Endometrial microvascular endothelial cells (primary cell): ENCODE data around the gene RAI1. TPM values are rescaled to one million over a fixed set of nuclear protein-coding genes. Genes with fewer than 3 reads are reported as not detected.

Experiments used
- in situ Hi-C: cut with HindIII; loops from 2 replicates; pipeline ENCODE4 v1.10.0; 2017; ENCODE audit warnings: low sequenced_read_pairs, low pct_unique_long_range_greater_than_20kb; ENCODE audit errors: inconsistent ontology term
- total RNA-seq: library from RNA; depleted of rRNA; stranded (reverse); fragments of >200 nt; gene quantifications from one replicate; pipeline ENCODE4 v1.2.3, GENCODE V29; 2015; ENCODE audit errors: inconsistent ontology term

The RAI1 gene
- total RNA-seq, 1 donor from 2014 or later: 14.3 TPM

DNA sequence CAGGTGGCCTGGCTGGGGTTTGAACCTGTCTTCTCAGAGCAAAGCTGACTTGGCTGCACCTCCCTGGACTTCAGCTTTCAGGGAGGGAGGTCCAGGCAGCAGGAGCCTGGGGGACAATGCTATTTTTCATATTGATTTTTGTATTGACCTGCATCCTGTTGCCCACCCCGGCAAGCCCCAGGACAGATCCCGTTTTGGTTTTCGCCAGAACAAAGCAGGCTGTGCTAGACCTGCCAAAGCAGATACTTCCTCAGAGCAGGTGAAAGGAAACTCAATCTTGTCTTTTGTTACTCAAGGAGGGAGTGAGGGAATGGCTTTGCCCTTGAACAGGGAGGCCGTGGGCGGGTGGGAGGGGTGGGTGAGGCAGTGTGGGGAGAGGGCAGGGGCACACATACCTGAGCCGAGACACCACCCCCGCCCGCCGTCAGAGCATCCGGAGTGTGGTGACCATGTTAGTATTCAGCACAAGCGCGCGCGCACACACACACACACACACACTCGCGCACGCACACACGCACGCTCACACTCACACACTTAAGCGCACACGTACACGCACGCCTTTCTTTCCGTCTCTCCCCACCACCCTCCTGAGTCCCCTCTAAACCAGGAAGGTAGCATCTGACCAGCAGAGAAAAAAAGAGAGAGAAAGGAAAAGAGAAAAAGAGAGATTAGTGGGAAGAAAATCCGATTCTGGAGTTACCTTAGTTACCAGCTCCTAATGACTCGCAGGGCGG lies 59.5 kb downstream of the RAI1 start:
- in situ Hi-C loops: no loop called here

DNA sequence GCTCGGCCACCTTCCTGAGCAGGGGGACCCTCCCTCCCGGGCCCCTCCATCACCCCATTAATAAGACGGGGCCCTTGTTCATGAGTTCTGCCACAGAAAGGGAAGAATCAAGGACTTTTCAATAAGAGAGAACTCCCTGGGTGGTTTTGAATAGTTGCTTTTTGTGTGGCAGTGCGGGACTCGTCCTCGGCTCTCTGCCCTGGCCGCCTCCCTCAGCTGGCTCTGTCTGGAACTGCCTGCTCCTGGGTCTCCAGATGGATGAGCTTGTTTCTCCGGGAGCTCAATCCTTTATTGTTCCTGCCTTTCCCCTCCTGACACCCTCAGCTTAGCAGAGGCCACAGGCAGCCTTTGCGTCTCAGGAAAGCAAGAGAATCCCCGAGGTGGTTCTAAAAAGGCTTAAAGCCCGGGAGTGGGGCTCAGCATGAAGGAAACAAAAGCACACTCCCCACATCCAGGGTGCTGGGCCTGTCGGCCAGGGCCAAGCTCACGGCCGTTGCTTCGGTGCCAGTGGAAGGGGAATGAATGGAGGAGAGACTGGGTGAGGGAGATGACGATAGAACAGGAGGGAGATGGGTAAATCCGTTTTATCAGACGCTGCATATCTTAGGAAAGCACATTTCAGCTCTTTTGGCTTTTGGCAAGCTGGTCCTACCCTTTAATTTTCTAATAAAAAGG lies 60.2 kb downstream of the RAI1 start:
- in situ Hi-C loops: no loop called here

DNA sequence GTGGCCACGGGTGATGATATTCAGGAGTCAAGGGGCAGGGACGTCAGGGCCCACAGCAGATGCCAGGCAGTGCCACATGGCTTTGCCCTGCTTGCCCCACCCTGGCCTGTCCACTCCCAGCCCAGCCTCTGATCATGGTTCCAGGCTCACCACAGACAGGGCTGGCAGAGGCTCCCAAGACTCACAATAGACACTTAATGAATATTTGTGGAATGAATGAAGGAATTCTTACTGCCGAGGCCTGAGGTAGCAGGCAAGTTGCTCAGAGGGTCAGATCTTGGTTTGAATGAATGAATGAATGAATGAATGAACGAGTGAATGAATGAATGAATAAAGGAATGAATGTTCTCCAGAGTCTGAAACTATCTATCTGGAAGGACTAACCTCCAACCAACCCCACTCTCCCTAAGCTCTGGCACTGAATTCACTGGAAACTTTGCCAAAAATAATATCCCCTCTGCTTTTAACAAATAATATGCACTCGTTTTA lies 60.9 kb downstream of the RAI1 start:
- in situ Hi-C loops: no loop called here

DNA sequence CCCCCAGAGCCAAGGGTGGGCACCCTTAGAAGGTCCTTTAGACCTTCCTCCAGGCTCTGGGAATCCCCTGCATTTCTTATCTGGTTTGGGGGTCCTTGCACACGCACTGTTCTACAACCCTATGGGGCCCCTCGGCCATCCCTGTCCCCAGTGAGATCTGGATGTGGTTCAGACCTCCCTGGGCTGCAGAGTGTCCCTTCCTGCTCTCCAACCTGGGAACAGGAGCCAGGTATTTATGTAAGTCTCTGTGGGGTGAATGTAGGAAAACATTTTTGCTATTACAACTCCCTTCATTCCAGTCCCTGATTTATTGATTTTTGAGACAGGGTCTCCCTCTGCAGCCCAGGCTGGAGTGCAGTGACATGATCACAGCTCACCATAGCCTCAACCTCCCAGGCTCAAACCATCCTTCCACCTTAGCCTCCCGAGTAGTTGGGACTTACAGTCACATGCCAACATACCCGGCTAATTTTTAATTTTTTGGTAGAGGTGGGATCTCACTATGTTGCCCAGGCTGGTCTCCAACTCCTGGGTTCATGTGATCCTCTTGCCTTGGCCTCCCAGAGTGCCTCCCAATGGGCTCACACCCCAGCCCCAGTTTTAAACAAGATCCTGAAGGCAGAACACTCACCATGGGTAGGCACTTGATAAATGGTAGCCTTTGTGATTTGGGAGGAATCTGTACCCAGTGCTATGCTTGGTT lies 61.6 kb downstream of the RAI1 start:
- in situ Hi-C loops: no loop called here

DNA sequence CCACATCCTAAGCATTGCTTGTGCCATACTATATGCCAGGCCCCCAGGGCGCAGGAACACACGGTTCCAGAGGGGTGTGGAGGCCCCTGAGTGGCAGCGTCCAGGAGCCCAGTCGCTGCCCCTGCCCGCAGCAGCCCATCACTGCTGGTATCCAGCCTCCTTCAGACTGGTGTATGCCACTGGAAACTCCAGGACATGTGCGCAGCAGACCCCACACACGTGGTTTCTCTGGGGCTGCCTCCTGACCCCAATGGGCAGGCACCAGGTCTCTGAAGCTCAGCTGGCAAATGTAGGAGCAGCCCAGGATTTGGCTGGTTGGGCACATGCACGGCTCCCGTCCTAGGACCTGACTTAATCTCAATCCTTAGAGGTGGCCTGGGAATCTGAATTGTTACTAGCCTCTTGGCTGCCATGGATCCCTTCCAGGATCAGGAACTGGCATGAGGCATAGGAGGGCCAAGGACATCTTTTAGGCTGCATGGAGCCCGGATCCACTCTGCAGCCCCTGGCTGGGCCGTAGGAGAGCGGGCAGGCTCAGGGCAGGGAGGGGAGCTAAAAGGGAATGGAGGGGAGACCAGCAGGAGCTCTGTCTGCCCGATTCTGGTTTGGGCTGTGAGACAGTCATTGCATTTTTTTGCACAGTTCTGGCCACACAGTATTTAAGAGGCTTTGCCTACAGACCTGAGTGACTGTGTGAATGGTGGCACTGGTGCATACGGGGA lies 62.3 kb downstream of the RAI1 start:
- in situ Hi-C loops: no loop called here

DNA sequence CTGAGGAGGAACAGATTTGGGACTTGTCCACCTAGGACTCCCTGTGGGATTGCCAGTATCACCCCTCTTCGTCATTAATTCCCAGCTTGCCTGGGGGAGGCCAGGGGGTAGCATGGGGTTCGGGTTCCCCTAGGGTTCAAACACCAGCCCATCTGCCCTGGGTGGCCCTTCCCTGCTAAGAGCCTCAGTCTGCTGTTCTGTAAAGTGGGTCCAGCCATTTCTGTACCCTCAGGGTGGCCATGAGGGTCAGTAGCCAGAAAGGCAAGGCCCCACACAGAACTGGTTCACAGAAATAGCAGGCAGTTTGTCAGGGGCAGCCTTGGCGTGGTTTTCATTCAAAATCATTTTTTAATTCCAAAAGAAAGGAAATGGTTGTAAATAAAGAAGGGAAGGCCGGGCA lies 62.9 kb downstream of the RAI1 start:
- in situ Hi-C loops: no loop called here

DNA sequence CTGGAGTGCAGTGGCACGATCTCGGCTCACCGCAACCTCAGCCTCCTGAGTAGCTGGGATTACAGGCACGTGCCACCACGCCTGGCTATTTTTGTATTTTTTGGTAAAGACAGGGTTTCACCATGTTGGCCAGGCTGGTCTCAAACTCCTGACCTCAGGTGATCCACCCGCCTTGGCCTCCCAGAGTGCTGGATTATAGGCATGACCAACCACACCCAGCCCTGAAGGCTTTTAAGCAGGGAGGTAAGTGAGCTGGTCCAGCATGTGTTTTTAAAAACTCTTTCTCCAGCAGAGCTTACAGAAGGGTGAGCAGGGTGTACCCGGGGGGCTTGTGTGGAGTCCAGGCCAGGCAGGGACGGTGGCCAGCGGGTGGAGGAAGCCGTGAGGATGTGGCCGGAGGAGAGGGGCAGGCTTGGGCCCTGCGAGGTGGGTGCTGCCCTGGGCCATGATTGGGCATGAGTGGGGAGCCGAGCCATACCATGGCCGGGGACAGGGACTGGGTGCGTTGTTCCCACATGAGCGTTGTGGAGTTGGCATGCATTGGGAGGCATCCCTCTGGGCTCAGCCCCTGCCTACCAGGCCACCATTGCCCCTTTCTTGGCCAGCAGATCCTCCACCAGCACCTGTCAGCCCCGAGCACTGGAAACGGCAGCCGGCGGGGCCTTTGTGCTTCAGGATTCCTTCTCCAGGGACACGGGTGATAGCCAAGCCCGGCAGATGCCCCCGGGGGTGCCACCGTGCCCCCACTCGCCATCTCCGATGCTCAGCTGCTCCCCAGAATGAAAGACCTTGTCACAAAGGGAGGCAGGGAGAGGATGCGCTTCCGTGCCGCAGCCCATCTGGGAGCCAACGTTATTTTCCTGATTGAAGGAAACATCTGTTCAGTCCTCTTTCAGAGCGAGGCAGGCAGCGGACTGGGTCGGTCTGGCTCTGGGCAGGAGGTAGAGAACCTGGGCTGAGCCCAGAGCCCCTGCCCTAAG lies 64.5 kb downstream of the RAI1 start:
- in situ Hi-C loops: no loop called here

DNA sequence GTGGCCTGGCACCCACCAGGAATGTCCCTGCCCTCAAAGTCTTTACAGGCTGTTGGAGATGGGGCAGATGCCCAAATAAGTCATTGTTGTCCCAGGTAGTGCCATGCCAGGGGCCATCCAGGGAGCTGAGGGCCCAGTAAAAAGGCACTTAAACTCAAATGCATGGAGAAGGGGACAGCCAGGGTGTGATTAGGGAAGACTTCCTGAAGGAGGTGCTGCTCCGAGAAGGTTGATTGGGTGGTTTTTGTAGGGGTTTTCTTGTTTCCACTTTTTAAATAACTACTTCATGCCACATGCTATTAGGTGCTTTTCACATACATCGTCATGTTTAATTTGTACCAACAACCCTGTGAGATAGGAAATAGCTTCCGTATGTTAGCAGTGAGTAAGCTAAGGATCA lies 66.9 kb downstream of the RAI1 start:
- in situ Hi-C loops: no loop called here

DNA sequence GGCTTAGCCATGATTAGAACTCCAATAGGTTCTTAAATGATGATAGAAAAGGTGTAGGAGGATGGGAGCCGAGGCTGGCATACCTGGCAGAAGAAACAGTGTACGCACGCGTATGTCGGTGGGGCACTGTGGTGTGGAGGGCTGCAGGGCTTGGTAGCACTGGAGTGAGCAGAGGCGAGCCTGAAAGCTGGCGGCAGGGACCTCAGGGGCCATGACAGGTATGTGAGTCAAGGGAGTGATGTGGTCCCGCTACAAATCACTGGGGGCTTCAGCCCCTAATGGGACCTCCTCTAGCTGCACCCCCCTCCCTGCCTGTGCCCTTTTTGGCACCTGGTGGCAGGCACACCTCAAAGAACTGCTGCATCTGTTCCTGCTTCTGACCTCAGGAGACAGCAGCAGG lies 67.3 kb downstream of the RAI1 start:
- in situ Hi-C loops: no loop called here

DNA sequence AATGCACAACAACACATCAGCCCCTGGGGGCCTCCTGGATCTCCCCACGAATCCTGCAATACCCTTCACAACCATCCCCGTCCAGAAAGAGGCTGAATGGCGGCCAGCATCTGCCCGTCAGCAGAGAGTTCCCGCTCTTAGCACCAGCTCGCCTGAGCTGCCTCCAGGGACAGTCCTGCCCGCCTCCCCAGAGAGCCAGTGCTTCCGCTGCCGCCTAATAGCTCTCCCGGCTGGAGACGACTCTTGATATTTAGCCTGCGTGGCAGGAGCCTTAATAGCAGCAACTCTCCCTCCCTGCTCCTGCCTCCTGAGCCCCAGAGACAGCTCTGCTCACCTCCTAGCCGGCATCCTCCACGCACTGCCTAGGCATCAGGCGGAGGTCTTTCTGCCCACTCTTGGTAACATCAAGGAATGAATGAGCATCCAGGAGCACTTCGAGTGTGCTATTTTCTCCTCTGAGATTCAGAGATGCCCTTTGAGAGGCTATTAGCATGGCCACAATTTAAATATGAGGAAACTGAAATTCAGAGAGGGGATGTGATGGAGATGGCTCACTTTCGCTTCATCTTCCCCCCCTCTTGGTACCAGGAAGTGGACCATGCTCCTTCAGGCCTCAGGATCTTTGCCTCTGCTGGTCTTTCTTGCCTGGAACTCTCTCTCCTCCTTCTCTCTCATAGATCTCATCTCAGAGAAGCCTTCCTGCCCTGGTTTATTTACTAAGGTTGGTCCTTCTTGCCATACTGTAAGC lies 67.9 kb downstream of the RAI1 start:
- in situ Hi-C loops: no loop called here

DNA sequence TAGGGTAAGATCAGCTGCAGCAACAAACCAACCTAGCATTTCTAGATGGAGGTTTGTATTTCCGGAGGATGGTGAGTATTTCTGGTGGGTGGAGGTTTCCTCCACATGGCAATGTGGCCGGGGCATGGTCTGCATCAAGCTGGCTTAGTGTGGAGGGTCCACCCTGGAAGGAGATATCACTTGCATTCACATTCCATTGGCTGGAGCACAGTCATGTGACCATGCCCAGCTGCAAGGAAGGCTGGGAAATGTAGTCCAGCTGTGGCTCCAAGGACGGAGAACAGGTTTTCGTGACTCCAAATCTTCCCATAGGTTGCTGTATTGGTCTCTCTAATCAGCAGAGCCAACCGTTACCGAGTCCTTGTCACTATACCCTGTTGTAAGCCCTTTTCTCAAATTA lies 68.7 kb downstream of the RAI1 start:
- in situ Hi-C loops: no loop called here

DNA sequence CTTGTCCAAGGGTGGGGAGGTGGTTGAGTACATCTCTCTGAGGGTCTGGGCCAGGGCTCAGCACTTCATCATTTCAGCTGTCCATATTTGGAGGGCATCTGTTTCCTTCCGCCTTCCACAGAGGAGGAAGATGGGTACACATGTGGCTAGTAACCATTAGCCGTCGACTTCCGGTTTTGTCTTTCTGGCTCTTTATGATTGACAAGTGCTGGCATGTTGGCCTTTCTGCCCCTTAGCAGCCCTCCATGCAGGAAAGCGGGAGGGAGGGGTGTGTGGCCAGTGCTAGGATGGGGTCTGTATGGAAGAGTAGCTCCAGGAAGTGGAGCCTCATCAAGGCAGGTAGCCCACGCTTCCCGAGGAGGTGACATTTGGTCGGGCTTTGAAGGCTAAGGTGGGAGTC lies 69.6 kb downstream of the RAI1 start:
- in situ Hi-C loops: no loop called here

DNA sequence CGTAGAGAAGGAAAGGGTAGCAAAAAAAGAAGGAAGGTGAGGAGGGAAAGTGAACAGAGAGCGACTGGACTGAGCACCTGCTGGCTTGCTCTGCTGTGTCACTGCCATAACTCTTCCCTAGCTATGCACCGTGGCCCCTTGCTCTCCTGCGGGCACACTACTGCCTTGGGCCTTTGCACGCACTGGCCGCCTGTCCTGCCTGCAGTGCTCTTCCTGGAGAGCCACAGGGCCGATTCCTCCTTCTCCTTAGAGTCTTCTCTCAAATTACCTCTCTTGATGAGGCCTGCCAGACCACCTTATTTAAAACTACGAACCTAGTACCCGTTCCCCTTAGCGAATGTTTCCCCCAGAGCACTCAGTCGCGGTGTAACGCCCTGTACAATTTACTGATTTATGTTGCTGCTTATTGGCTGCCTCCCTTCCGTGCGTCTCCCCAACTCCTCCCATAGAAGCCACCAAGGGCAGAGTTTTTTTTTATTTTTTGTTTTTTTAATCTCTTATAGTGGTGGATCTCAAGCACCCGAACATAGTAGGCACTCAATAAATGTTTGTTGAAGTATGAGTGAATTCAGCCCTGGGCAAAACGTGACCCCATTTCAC lies 70.3 kb downstream of the RAI1 start:
- in situ Hi-C loops: no loop called here

DNA sequence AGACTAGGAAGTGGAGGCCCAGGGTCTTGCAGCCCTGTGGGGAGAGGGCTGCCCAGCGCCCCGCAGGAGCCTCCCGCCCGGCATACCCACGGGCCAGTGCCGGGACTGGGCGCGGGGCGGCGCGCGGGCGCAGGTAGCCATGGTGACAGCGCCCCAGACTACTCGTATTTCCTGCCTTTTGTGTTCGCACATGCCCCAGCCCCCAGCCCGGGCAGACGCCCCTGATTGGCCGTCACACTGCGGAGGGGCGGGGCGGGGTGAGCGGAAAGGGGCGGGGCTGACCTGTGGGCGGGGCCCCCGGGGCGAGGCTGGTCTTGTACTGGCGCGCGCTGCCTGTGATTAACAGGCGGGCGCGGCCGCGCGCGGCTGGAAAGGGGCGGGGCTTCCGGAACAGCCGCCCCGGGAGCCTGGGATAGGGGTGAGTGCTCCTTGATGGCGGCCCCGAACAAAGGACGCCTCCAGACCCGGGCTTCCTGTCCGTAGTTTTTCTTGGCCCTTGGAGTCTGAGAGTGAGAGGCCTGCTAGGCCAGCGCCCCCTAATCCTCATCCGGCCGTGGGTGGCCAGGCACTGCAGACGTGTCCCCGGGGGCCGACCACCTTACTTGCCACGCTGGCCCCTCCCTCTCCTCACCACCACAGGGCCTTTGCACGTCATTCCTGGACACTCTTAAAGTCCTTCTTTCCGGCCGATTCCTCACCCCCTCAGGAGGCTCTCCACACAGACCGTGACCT lies 71.0 kb downstream of the RAI1 start:
- in situ Hi-C loops: no loop called here

DNA sequence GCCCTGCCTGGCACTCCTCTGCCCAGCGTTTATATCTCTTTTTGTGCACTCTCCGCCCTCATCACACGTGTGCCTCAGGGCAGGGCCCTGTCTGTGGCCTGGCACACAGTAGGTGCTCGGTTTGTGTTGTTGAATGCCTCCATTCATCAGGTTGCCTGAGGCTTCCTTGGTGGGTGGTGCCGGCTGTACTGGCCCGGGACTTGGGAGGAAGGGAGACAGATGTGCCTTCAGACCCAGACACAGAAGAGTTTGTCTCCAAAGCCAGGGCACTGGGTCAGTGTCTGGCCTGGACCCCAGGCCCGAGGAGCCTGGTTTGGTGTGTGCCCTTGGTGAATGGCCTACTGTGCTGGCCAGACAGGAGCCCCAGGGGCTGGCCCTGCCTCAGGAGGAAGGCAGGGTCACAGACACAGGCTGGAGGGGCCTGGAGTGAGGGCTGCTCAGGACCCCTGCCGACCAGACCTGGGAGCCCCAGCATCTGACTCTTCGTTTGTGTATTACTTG lies 71.6 kb downstream of the RAI1 start:
- in situ Hi-C loops: no loop called here
